ENCODE results near the gene GPR156.
"Not testable (repeated sequence)": the region's sequence is repeated elsewhere in the genome, so short reads cannot be mapped to it uniquely, and the experiment has no call there.

GPR156 gene

GRCh38 chr3:120275618-120276017 lies 9.4 kb downstream of the GPR156 start:
- no peak for DNase-seq

GRCh38 chr3:120274739-120275167 lies 10.3 kb downstream of the GPR156 start:
- peak in 7 of 56 donors; percentile 4 to 23 (median 8) for DNase-seq

GRCh38 chr3:120272286-120272685 lies 12.7 kb downstream of the GPR156 start:
- no peak for DNase-seq

- no peak for DNase-seq
Observed at GRCh38 chr3:120265989-120266388, 19.0 kb downstream of the GPR156 start.

- no peak for DNase-seq
Observed at GRCh38 chr3:120264963-120265362, 20.1 kb downstream of the GPR156 start.

- peak in 1 of 56 donors; percentile 2 for DNase-seq
Observed at GRCh38 chr3:120263792-120264191, 21.2 kb downstream of the GPR156 start.

GRCh38 chr3:120258009-120258408 lies 27.0 kb downstream of the GPR156 start:
- no peak for DNase-seq

GRCh38 chr3:120245386-120245785 lies 39.6 kb downstream of the GPR156 start:
- DNase-seq, result no peak

GRCh38 chr3:120244834-120245225 lies 40.2 kb downstream of the GPR156 start:
- peak in 1 of 56 donors; percentile 5 for DNase-seq

GRCh38 chr3:120239644-120240043 lies 45.4 kb downstream of the GPR156 start:
- no peak for DNase-seq

- no peak for DNase-seq
Observed at GRCh38 chr3:120227710-120228347, 57.2 kb downstream of the GPR156 start.

- DNase-seq, result no peak
Observed at GRCh38 chr3:120224237-120224636, 60.8 kb downstream of the GPR156 start.

- no peak for DNase-seq
Observed at GRCh38 chr3:120218981-120219380, 66.0 kb downstream of the GPR156 start.

GRCh38 chr3:120216633-120217032 lies 68.4 kb downstream of the GPR156 start:
- DNase-seq, result not testable (repeated sequence)

GRCh38 chr3:120214176-120214575 lies 70.8 kb downstream of the GPR156 start:
- DNase-seq, result no peak

- no peak for DNase-seq
Observed at GRCh38 chr3:120212505-120212904, 72.5 kb downstream of the GPR156 start.

GRCh38 chr3:120209425-120209824 lies 75.6 kb downstream of the GPR156 start:
- DNase-seq, result no peak

GRCh38 chr3:120204338-120204737 lies 80.7 kb downstream of the GPR156 start:
- DNase-seq, result no peak

- no peak for DNase-seq
Observed at GRCh38 chr3:120203621-120204020, 81.4 kb downstream of the GPR156 start.

GRCh38 chr3:120203016-120203415 lies 82.0 kb downstream of the GPR156 start:
- peak in 3 of 56 donors; percentile 5 to 13 (median 7) for DNase-seq

GRCh38 chr3:120202363-120202762 lies 82.7 kb downstream of the GPR156 start:
- DNase-seq, result no peak

GRCh38 chr3:120200493-120201235 lies 84.4 kb downstream of the GPR156 start:
- DNase-seq, result no peak

GRCh38 chr3:120198305-120198878 lies 86.6 kb downstream of the GPR156 start:
- DNase-seq, result peak in 1 of 56 donors; percentile 5
